ENCODE results near the gene SSC5D. TPM values are rescaled to one million over a fixed set of nuclear protein-coding genes. Genes with fewer than 3 reads are reported as not detected.
A peak's percentile ranks its signal among the peaks of the same experiment; 100 is the strongest.

The SSC5D gene
- total and polyA plus RNA-seq, 9 of the 15 experiments (the other 6 are each of a cell fraction or from before 2014, with no cell fraction given), result 0.04 to 0.71 (median 0.14) TPM; not detected in 2

GRCh38 chr19:55508120-55508519 is 19.9 kb downstream of the SSC5D start (continued):
- TF ChIP-seq TEAD4 (IDR thresholded peaks at IDR 0.05; ENCODE audit: low read length) (peak; percentile 56), TEAD4 (CRISPR knock-in tag; IDR thresholded peaks at IDR 0.05; ENCODE audit: borderline replicate concordance) (no peak), POLR2A (conservative IDR thresholded peaks at IDR 0.05) (no peak), SMAD1 (IDR thresholded peaks at IDR 0.05; ENCODE audit: low read depth, low read length, partially characterized antibody) (no peak), ETV6 (IDR thresholded peaks at IDR 0.05; ENCODE audit: borderline replicate concordance in 1 of 2, low read depth in 2 of 2, low read length in 1 of 2) (no peak), ETV6 (CRISPR knock-in tag; IDR thresholded peaks at IDR 0.05; ENCODE audit: borderline replicate concordance) (no peak), PYGO2 (tag; IDR thresholded peaks at IDR 0.05) (no peak), ZNF407 (IDR thresholded peaks at IDR 0.05; ENCODE audit: low read depth) (no peak), SETDB1 (IDR thresholded peaks at IDR 0.05; ENCODE audit: low read length) (no peak), EGR1 (conservative IDR thresholded peaks at IDR 0.05) (no peak)
